HG02981 (cell line): ENCODE measurements around the gene ARHGAP9.
"Not testable (repeated sequence)": the region's sequence is repeated elsewhere in the genome, so short reads cannot be mapped to it uniquely, and the experiment has no call there.

Experiments
- ATAC-seq: cut with Tn5 transposase; IDR thresholded peaks from one replicate; pipeline ENCODE4 v1.9.1; 2021; ENCODE audit warnings: mild to moderate bottlenecking, moderate library complexity; ENCODE audit not compliant: unreplicated experiment

The ARHGAP9 gene

DNA sequence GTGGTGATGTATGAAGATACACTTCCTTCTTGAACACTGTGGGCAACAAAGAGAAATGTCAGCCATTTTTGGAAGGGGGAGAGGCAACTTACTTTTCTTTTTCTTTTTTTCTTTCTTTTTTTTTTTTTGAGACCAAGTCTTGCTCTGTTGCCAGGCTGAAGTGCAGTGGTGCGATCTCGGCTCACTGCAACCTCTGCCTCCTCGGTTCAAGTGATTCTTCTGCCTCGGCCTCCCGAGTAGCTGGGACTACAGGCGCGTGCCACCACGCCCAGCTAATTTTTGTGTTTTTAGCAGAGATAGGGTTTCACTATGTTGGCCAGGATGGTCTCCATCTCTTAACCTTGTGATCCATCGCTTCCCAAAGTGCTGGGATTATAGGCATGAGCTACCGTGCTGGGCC, 38.1 kb upstream of the ARHGAP9 start:
- ATAC-seq = not testable (repeated sequence)

DNA sequence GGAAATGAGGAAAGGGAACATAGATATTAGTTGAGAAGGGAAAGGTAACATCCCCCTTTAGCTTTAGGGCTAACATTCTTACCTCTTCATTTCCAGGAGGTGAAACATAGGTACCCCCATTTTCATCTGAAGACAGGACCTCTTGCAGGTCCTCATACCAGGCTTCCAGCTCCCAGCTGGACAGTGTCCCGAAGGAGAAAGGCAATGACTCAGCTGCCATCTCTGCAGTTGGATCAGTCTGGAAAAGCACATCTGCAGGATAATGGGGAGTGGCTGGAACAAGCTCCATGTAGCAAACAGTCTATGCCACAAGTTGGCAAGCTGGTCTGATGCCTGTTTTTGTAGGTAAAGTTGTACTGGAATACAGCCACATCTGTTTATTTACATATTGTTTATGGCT, 37.5 kb upstream of the ARHGAP9 start:
- no peak for ATAC-seq

GRCh38 chr12:57516617-57517153, 37.0 kb upstream of the ARHGAP9 start:
- ATAC-seq = no peak

DNA sequence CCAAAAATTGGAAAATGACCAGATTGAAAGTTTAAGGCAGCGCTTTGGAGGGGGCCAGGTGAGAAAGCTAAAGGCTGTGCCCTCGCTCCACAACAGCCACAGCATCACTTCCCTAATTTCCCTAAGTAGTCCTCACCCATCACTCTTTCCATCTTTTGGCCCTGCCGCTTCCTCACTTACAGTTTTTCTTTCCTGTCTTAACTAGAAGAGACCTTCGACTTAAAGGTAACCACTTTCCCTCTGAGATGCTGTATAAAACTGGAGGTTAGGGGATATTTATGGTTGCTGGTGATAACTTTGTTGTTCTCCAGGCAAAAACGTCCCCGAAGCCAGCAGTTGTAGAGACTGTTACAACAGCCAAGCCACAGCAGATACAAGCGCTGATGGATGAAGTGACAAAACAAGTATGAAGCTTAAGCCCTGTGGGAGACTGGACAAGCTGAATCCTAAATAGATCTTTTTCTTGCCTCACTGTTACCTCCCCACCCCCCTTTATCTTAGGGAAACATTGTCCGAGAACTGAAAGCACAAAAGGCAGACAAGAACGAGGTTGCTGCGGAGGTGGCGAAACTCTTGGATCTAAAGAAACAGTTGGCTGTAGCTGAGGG, 36.4 kb upstream of the ARHGAP9 start:
- ATAC-seq = no peak

DNA sequence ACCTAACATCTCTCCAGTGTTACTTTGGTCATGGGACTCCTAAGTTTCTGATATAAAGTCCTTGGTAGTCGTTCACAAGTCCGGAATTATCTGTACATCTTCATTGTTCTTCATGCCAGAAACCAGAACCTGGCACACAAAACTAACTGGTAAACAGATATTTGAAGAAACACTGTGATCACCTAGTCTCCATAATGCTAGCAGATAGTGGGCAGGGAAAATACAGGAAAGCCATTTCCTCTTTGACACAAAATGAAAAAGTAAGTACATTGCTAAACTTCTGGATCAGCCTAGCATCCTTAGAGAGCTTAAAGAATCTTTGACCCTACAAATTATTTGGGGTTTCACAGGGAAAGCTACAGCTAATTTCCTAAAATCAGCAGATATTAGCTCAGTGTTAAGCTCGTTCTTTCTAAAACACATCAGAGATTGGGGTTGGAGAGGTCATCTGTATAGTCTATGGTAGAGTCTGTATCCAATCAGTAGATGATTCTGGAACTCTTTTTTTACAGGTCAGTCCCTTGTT, 35.8 kb upstream of the ARHGAP9 start:
- no peak for ATAC-seq

GRCh38 chr12:57514720-57515407, 35.2 kb upstream of the ARHGAP9 start:
- no peak for ATAC-seq

DNA sequence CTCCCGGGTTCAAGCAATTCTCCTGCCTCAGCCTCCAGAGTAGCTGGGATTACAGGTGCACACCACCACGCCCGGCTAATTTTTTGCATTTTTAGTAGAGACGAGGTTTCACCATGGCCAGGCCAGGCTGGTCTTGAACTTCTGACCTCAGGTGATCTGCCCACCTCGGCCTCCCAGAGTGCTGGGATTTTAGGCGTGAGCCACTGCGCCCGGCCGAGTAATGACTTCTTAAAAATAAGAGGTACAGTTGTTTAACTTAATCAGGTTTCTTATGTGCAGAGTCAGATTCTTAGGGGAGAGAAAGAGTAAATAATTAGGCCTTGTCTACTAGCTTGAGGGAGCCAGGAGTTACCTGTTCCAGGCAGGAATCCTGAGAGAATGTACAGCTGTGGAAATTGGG, 34.6 kb upstream of the ARHGAP9 start:
- not testable (repeated sequence) for ATAC-seq

DNA sequence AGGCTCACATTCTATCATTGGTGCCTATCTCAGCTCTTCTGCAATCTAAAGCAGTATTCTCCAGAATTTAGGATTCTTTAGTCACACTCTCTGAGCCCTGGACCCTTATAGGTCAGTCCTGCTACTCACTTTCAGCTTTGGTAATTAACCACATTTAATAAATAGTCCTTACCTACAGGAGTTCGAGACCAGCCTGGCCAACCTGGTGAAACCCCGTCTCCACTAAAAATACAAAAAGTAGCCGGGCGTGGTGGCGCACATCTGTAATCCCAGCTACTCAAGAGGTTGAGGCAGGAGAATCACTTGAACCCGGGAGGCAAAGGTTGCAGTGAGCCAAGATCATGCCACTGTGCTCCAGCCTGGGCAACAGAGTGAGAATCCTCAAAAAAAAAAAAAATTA, 34.0 kb upstream of the ARHGAP9 start:
- not testable (repeated sequence) for ATAC-seq

GRCh38 chr12:57513266-57513665, 33.6 kb upstream of the ARHGAP9 start:
- no peak for ATAC-seq

DNA sequence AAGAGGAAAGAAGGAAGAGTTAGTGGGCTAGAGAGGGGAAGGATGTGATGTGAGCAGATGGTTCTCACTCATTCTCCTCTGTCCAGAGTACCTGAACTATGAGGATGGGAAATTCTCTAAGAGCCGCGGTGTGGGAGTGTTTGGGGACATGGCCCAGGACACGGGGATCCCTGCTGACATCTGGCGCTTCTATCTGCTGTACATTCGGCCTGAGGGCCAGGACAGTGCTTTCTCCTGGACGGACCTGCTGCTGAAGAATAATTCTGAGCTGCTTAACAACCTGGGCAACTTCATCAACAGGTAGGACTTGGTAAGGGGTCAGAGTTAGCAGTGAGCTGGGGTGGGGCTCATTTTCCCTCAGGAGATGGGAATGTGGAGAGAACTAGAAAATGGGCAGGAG, 33.0 kb upstream of the ARHGAP9 start:
- no peak for ATAC-seq

DNA sequence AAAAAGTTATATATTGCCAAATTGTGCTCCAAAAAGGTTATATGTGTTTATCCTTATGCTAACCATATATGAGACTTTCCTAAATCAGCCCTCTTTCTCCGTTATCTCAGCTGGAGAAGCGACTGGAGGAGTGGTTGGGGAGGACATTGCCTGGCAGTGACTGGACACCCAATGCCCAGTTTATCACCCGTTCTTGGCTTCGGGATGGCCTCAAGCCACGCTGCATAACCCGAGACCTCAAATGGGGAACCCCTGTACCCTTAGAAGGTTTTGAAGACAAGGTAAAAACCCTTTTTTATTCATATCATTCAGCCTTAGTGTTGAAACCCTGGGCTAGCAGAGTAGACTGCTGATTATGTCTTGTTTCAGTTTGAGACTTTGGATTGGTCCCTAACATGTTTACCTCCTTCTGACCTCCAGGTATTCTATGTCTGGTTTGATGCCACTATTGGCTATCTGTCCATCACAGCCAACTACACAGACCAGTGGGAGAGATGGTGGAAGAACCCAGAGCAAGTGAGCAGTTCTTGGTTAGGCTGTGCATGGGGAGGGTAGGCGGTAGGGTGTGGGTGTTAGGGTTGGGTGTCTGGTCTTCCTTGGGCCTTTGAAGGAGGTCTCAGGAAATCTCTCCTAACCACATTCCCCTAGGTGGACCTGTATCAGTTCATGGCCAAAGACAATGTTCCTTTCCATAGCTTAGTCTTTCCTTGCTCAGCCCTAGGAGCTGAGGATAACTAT, 32.1 kb upstream of the ARHGAP9 start:
- no peak for ATAC-seq

GRCh38 chr12:57511161-57511560, 31.5 kb upstream of the ARHGAP9 start:
- no peak for ATAC-seq

DNA sequence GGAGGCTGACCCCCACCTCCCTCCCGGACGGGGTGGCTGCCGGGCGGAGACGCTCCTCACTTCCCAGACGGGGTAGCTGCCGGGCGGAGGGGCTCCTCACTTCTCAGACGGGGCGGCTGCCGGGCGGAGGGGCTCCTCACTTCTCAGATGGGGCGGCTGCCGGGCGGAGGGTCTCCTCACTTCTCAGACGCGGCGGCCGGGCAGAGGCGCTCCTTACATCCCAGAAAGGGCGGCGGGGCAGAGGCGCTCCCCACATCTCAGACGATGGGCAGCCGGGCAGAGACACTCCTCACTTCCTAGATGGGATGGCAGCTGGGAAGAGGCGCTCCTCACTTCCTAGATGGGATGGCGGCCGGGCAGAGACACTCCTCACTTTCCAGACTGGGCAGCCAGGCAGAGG, 28.1 kb upstream of the ARHGAP9 start:
- ATAC-seq = not testable (repeated sequence)

- ATAC-seq = not testable (repeated sequence)
Measured at GRCh38 chr12:57506541-57506940, 26.9 kb upstream of the ARHGAP9 start.

- not testable (repeated sequence) for ATAC-seq
Measured at GRCh38 chr12:57502311-57502969, 22.8 kb upstream of the ARHGAP9 start.

- no peak for ATAC-seq
Measured at GRCh38 chr12:57500213-57500612, 20.5 kb upstream of the ARHGAP9 start.

DNA sequence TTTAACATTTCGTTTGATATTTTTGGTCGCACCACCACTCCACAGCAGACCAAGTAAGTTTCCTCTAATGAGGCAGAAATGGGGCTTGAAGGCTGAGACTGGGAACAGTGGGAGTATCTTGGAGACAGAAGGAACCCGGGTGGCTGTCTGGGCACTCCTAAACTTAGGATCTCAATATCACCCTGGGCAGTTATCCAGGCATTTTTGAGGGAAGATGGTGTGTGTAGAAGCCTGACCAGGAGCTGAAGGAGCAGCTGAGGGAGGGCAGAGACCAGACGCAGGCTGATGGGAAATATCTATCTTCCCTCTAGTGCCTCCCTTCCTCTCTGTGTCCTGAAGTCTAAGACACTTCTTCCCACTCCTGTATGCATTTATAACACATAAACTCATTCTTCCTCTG, 18.9 kb upstream of the ARHGAP9 start:
- no peak for ATAC-seq

GRCh38 chr12:57498132-57498502, 18.5 kb upstream of the ARHGAP9 start:
- no peak for ATAC-seq

- ATAC-seq = no peak
Measured at GRCh38 chr12:57497223-57498131, 17.8 kb upstream of the ARHGAP9 start.

- no peak for ATAC-seq
Measured at GRCh38 chr12:57496822-57497221, 17.2 kb upstream of the ARHGAP9 start.
